ENCODE measurements around the gene MMP19. TPM values are rescaled to one million over a fixed set of nuclear protein-coding genes. Genes with fewer than 3 reads are reported as not detected.

Gene MMP19
- total and polyA plus RNA-seq, 2 donors (not counting 1 experiment from before 2014, with no cell fraction given): 0.42 TPM; not detected in 1

DNA sequence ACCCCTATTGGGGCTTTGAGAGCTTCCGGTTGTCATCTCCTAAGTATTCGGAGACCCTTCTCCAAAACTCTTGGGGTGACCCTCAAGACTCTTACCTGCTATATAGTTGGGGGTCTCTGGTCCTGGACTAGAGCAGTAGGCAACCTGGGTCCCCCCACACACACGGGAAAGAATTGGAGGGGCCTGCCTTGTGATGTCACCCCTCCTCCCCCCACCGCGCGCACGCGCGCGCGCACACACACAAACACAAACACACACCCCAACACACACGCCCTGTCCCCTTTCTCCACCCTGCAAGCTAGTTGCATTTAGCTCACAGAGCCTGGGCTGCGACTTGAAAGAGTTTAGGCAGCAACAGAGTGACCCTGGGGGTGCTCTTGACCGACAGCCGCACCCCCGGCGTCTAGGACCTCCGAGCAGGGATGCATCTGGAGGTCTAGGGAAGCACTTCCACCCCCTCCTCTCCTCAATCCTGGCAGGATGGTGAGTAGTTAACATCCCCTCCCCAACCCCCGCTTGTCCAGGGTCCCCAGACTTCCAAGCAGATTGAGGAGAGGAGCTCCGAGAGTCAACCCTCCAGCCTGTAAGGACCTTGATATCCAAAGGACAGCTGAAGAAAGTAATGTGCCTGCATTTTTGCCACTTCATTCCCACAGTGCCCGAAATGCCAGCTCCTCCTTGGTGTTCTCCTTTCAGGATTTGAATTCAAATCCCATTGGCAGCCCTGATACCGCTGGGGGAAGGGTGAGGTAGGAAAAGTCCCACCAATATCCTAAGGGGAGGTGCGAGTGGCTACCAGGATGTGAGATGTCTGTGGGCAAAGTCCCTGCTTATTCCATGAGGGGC is 11.9 kb downstream of the MMP19 start:
- H3K9me3 Mint-ChIP-seq (ENCODE audit: insufficient read depth): no peaks in the 10 kb centered on the region
- Histone ChIP-seq H4K20me1 (ENCODE audit: control insufficient read depth, insufficient read depth, low read length, poor library complexity, severe bottlenecking) (no peaks in the 10 kb centered on the region), H3K4me2 (replicated peaks; ENCODE audit: low read depth, low read length, poor library complexity, severe bottlenecking) (peak overlapping the region; percentile 89), H3K27ac (ENCODE audit: low read length in 2 of 2) (peak overlapping the region; percentile 8 to 57), H2AFZ (ENCODE audit: insufficient read depth, low read depth, low read length, poor library complexity, severe bottlenecking) (peak overlapping the region; percentile 84), H3K9ac (ENCODE audit: low read length) (peak overlapping the region; percentile 77), H3K4me3 (ENCODE audit: control extremely low read depth in 1 of 5, extremely low read depth in 1 of 5, insufficient read depth in 1 of 5, low read depth in 2 of 5, low read length in 4 of 5) (peak overlapping the region; percentile 68 to 96 (median 84)), H3K9me3 (ENCODE audit: control extremely low read depth in 1 of 3, control insufficient read depth in 2 of 3, insufficient read depth in 1 of 3, low read length in 2 of 3) (no peaks in the 10 kb centered on the region), H3K36me3 (replicated peaks in 1 of 2; ENCODE audit: control extremely low read depth in 1 of 2, control insufficient read depth in 1 of 2, extremely low read depth in 1 of 2, insufficient read depth in 2 of 2, low read length in 1 of 2) (peaks cover 0 to 4% of the 10 kb centered on the region in 2 experiments), H3K27me3 (replicated peaks in 1 of 4; ENCODE audit: control extremely low read depth in 1 of 4, control insufficient read depth in 3 of 4, insufficient read depth in 4 of 4, low read length in 3 of 4) (no peaks in the 10 kb centered on the region), H3K79me2 (ENCODE audit: control insufficient read depth, insufficient read depth, low read length) (peaks cover 38% of the 10 kb centered on the region), H3K4me1 (ENCODE audit: control insufficient read depth in 2 of 2, insufficient read depth in 2 of 2, low read length in 2 of 2) (peaks cover 34 to 46% of the 10 kb centered on the region in 2 donors)
- ATAC-seq (ENCODE audit: low read depth) (no peak), DNase-seq (peak; percentile 24)
- peaks cover 46% of the 10 kb centered on the region for H3K4me1 Mint-ChIP-seq
- H3K4me3 Mint-ChIP-seq: peak overlapping the region; percentile 99
- intact Hi-C loops (cut with micrococcal nuclease): no loop called here
- ChIA-PET CTCF (interaction anchor here (1.0 to 3.8 kb wide), 6 partner anchors 12 to 143 kb away, joined by 3 to 39 read pairs (median 6); partner anchors contain the start of genes ORMDL2, RAB5B and SARNP), POLR2A (interaction anchor here (2.4 to 3.0 kb wide), 3 partner anchors 12 to 101 kb away, joined by 9 to 53 read pairs (median 25); partner anchors contain the start of genes ORMDL2, PYM1 and SARNP)
- no peak for TF ChIP-seq EZH2 (IDR thresholded peaks at IDR 0.05; ENCODE audit: borderline replicate concordance, insufficient read depth, low read depth, low read length, poor library complexity, severe bottlenecking)
- TF ChIP-seq, protein P1, sequence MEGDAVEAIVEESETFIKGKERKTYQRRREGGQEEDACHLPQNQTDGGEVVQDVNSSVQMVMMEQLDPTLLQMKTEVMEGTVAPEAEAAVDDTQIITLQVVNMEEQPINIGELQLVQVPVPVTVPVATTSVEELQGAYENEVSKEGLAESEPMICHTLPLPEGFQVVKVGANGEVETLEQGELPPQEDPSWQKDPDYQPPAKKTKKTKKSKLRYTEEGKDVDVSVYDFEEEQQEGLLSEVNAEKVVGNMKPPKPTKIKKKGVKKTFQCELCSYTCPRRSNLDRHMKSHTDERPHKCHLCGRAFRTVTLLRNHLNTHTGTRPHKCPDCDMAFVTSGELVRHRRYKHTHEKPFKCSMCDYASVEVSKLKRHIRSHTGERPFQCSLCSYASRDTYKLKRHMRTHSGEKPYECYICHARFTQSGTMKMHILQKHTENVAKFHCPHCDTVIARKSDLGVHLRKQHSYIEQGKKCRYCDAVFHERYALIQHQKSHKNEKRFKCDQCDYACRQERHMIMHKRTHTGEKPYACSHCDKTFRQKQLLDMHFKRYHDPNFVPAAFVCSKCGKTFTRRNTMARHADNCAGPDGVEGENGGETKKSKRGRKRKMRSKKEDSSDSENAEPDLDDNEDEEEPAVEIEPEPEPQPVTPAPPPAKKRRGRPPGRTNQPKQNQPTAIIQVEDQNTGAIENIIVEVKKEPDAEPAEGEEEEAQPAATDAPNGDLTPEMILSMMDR (IDR thresholded peaks at IDR 0.05): no peak
- H3K27ac Mint-ChIP-seq: peak overlapping the region; percentile 97
- WGBS (ENCODE audit: insufficient coverage): 5% methylated on average over 18 of the region's 23 CpGs
- H3K27me3 Mint-ChIP-seq: no peaks in the 10 kb centered on the region
